NOMO-1 treated with dmso at 0.1 percent for 144 hours (cell line): ENCODE results near the gene GLDC.
"Not testable (repeated sequence)": the region's sequence is repeated elsewhere in the genome, so short reads cannot be mapped to it uniquely, and the experiment has no call there.

Source experiments
- DNase-seq: peaks from one replicate; lab custom pipeline; 2025; ENCODE audit not compliant: unreplicated experiment; lab: John Stamatoyannopoulos, UW

GLDC gene

GRCh38 chr9:6575324-6576034 is 70.0 kb downstream of the GLDC start:
- DNase-seq: no peak

- DNase-seq: no peak
These were observed 78.4 kb downstream of the GLDC start for GRCh38 chr9:6567140-6567591.

GRCh38 chr9:6566409-6567139 is 79.0 kb downstream of the GLDC start:
- no peak for DNase-seq

GRCh38 chr9:6565312-6565711 is 80.2 kb downstream of the GLDC start:
- no peak for DNase-seq

- no peak for DNase-seq
These were observed 80.7 kb downstream of the GLDC start for GRCh38 chr9:6564868-6565267.

GRCh38 chr9:6564360-6564759 is 81.2 kb downstream of the GLDC start:
- no peak for DNase-seq

GRCh38 chr9:6562871-6563430 is 82.6 kb downstream of the GLDC start:
- no peak for DNase-seq

GRCh38 chr9:6562201-6562600 is 83.3 kb downstream of the GLDC start:
- no peak for DNase-seq

- DNase-seq: no peak
These were observed 87.5 kb downstream of the GLDC start for GRCh38 chr9:6557883-6558616.

GRCh38 chr9:6553866-6554265 is 91.7 kb downstream of the GLDC start:
- DNase-seq: no peak

- DNase-seq: no peak
These were observed 92.9 kb downstream of the GLDC start for GRCh38 chr9:6552498-6553121.

GRCh38 chr9:6552033-6552432 is 93.5 kb downstream of the GLDC start:
- no peak for DNase-seq

- DNase-seq: no peak
These were observed 94.4 kb downstream of the GLDC start for GRCh38 chr9:6551136-6551535.

GRCh38 chr9:6549106-6549800 is 96.3 kb downstream of the GLDC start:
- no peak for DNase-seq

- no peak for DNase-seq
These were observed 100.4 kb downstream of the GLDC start for GRCh38 chr9:6545017-6545691.

- no peak for DNase-seq
These were observed 102.3 kb downstream of the GLDC start for GRCh38 chr9:6543204-6543603.

GRCh38 chr9:6542617-6543016 is 102.9 kb downstream of the GLDC start:
- DNase-seq: not testable (repeated sequence)

- DNase-seq: no peak
These were observed 106.9 kb downstream of the GLDC start for GRCh38 chr9:6538666-6539071.

GRCh38 chr9:6535594-6535993 is 109.9 kb downstream of the GLDC start:
- DNase-seq: no peak
